GM18868 (cell line): ENCODE measurements around the gene NDE1.

Source experiments
- ATAC-seq: cut with Tn5 transposase; IDR thresholded peaks from one replicate; pipeline ENCODE4 v1.9.1; 2021; ENCODE audit warnings: mild to moderate bottlenecking, moderate library complexity; ENCODE audit not compliant: unreplicated experiment

NDE1 gene

DNA sequence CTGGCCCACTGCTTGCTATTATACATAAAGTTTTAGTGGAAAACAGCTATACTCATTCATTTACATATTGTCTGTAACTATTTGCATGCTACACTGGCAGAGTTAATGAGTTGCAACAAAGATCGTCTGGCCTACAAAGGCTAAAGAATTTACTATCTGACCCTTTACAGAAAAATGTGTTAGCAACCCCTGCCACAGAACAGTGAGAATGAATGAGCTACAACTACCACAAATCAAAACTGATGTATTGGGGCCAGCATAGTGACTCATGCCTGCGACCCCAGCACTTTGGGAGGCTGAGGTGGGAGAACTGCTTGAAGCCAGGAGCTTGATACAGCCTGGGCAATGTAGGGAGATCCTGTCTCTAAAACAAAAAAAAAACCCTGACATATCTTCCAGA, 114.1 kb downstream of the NDE1 start:
- ATAC-seq, result no peak

DNA sequence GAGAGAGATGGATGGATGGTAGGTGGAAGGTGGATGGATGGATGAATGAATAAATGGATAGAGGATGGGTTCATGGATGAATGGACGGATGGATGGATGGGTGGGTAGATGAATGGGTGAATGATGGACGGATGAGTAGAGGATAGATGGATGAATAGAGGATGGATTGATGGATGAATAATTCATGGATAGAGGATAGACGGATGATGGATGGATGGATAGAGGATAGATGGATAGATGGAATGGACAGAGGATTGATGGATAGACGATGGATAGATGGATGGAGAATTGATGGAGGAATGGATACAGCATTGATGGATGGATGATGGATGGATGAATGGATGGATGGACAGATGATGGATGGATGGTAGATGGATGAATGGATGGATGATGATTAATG, 115.1 kb downstream of the NDE1 start:
- no peak for ATAC-seq

DNA sequence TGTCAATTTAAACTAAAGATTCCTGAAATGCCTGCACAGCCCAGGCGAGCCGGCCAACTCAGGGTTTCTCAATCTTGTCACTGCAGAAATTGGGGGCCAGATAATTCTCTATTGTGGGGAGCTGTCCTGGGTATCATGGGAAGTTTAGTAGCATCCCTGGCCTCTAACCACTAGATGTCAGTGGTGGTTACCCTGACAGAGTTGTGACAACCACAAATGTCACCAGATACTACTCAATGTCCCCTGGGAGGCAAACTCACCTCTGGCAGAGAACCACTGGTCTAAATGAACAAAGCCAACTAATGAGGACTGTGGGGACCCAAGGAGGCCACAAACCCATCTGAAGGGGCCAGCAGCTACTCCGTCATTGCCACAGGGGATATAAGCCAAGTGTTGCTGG, 115.8 kb downstream of the NDE1 start:
- ATAC-seq, result peak; percentile 82

DNA sequence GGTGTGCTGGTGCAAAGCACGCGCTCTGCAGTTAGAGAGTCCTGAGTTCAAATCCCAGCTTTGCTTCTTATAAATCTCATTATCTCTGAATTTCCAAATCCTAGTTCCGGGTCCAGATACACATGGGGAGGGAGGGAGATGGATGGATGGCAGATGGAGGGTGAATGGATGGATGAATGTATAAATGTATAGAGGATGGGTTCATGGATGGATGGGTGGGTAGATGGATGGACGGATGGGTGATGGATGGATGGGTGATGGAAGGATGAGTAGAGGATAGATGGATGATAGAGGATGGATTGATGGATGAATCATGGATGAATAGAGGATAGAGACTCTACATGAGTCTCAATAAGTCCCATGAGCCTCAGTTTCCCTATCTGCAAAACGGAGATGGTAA, 116.9 kb downstream of the NDE1 start:
- no peak for ATAC-seq

DNA sequence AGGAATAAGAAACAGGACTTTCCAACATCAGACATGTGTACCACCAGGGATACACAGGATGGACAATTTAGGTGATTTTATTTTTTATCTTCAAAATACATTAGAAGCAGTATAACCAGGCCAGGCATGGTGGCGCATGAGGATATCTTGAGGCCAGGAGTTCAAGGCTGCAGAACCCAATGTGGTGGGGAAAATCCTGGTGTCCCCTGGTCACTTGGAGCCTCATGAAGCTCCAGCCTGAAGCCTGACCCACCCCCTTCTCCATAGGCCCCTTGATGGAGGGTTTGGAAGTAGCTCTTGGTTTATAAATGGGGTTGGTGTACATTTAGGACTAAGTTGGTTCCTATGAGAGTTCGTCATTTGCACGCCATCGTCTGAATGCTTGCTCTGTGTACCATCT, 118.2 kb downstream of the NDE1 start:
- ATAC-seq, result no peak

DNA sequence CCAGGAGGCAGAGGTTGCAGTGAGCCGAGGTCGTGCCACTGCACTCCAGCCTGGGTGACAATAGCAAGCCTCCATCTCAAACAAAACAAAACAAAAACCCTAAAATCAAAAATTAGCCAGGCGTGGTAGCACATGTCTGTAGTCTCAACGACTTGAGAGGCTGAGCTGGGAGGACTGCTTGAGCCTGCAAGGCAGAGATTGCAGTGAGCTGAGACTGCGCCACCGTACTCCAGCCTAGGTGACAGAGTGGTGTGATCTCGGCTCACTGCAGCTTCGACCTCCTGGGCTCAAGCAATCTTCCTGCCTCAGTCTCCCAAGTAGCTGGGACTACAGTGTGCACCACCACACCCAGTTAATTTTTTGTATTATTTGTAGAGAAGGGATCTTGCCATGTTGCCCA, 119.2 kb downstream of the NDE1 start:
- no peak for ATAC-seq

DNA sequence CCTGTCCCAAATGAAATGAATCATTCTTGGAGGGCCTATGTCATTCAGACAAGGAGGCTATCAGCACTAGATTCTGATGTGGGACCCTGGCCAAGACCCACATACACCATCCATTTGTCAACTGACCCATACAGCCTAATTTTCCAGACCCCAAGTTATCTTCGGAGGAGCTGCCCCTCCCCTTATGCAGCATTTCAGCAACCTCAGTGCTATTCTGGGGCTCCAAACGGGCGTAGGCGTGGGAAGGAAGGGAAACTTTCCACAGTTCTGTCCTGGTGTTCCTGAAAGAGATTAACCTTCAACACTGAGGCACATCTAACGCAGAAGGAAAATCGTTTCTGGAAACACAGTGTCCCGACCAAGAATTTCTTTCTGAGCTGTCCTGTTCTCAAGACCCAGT, 120.1 kb downstream of the NDE1 start:
- ATAC-seq, result no peak

DNA sequence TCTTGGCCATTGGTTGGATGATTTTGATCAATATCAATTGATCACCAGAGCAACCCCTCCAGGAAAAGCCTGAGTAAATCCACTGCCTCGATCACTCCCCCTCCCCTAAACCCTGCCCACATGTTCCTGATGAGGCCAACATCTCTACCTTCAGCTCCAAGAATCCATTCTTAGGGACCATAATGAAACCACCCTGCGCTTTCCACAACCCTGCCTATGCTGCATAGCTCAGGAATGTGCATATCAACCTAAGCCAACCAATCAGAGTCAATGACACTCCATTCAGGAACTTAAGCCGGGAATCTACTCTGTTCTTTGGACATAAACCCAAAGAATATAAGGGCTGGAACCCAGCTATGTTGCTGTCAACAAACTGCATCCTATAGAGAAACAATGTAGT, 120.5 kb downstream of the NDE1 start:
- ATAC-seq, result no peak

DNA sequence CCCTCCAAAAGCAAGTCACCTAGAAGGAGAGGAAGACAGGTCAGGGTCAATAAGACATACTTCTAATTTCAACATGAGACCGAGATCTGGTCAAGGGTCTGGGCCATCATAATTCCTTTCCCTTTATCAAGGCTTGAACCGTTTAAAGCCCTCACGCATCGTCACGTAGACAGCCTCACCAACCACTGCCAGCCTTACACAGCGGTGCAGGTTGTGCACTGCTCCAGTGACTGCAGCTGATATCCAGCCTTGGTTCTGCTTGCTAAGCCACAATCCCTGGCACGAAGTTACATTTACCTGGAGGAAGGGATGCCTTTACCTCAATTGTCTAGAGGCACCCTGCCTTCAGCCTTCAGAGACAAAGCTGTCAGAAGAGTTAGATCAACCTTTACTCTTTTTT, 121.6 kb downstream of the NDE1 start:
- no peak for ATAC-seq

DNA sequence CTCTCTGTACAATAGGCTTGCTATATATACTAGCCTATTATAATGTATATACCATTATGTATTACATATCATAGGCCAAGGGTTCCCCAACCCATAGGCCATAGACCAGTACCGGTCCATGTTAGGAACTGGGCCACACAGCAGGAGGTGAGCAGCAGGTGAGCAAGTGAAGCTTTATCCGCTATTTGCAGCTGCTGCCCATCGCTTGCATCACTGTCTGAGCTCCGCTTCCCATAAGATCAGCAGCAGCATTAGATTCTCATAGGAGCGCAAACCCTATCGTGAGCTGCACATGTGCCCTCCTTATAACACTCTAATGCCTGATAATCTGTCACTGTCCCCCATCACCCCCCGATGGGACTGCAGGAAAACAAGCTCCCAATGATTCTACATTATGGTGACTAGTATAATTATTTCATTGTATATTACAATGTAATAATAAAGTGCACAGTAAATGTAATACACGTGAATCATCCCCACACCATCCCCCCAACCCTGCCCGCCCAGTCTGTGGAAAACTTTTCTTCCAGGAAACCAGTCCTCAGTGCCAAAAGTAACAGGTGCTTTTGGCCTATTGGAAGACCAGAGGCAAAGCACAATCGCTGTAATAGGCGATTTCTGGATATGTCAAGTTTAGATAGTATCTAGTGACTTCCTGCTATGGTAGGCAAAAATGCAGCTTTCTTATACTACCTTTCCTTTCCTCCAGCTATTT, 122.7 kb downstream of the NDE1 start:
- ATAC-seq, result no peak

DNA sequence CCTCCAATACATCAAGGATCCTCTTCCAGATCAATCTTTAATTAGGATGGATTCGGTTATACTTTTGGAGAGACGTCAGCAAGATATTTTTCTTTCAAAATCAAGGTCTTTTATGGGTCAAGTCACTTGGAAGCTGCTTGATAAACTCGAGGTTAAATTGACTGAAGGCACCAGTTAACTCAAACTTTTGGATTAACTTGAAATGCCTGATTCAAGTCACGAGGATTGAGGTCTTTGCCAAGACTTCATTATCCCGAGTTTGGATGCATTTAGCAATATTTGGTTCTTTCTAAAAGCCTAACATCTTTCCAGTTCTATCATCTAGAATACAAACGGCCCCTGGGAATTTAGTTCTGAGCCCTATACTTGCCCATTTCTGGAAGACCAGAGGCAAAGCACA, 123.9 kb downstream of the NDE1 start:
- no peak for ATAC-seq

DNA sequence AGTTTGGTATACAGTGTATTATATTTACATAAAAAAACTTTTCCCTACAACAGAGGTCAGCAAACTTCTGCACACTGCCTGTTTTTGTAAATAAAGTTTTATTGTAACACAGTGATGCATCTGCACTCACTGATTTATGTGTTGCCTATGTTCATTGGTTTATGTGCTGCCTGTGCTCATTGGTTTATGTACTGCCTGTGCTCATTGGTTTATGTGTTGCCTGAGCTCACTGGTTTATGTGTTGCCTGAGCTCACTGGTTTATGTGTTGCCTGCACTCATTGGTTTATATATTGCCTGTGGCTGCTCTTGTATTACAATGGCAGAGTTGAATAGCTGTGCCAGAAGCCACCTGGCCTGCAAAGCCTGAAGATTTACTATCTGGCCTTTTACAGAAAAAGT, 125.2 kb downstream of the NDE1 start:
- ATAC-seq, result no peak

DNA sequence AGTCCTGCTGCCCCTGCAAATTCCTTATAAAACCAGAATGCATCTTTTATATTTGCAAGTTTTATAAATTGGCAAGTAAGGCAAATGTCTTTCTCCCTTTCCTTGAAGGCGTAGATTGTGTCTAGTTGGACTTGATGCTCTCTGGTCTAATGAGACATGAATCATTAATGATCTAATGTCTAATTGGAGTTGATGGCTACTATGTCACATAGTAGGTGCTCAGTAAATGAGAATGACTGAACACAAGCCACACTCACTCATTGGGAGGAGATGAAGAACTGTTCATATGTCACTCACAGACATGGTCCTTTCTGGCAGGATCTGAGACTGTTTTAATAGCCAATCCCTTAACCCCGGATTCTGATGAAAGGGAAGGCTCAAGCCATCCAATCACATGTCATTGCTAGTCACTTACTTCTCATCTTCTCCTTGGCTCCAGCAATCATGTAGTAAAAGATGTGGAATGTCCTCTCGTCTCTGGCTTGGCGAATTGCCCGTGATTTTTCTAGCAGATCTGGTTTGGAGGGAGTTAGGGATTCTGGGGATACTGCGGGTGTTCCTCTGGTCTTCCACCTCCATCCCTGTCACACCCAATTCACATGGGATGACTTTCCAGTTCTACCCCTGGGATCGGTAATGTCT, 125.7 kb downstream of the NDE1 start:
- no peak for ATAC-seq
